ENCODE measurements around the gene ZNF774. TPM values are rescaled to one million over a fixed set of nuclear protein-coding genes. Genes with fewer than 3 reads are reported as not detected.

Gene ZNF774
- total RNA-seq (2022; extraction: Qiagen RNA extraction; ENCODE audit: low read depth): 0.68 to 1.8 TPM (median 1.3 TPM) in 5 replicates

GRCh38 chr15:90352107-90352893 is at the start of gene ZNF774:
ZNF774 (plus strand) TSS chr15:90352284; CDS start chr15:90354661, 2,377 bp downstream.

DNA sequence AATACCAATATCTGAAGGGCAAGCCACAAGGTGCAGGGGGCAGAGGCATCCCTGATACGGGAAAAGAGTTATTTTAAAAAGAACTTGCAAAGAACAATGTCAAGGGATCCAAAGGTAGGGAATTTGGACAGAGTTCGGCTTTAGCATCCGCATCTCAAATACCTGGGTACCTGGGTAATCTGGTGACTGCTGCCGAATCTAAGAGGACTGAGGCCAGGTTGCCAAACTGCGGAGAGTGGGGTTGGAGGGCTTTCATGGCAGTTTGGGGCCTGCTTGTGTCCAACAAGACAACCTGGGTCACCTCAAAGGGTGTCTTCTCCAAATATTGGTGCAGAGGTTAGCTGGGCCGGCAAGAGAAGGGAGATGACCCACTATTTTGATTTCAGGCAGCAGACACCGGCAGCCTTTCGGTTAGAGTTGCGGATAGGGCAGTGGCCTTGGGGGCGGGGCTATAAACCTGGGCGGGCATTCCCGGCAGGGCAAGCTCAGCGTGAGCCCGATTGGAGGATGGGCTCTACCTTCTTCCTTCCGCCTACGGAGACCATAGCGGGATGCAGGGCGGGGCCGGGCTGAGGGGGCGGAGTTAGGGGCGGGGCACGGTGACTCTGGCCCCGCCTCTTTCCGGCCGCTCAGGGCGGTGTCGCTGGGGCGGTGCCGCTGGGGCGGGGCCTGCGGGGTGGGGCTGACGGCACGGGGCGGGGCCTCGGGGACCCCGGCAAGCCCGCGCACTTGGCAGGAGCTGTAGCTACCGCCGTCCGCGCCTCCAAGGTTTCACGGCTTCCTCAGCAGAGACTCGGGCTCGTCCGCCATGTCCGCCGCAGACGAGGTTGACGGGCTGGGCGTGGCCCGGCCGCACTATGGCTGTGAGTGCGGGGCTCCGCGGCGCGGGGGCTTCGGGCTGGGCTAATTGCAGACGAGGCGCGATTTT is 35.7 kb downstream of the ZNF774 start, which contains the start of gene IQGAP1:
IQGAP1 (plus strand) TSS at position 709 of the 928 bp plus-strand sequence; CDS start at position 809, 100 bp downstream.

Other genes starting within 250 kb of the ZNF774 start
- 37.7 to 47.9 TPM (median 45.1 TPM) in 5 replicates for gene IDH2, start 249.8 kb upstream of the ZNF774 start, total RNA-seq (2022; extraction: Qiagen RNA extraction; ENCODE audit: low read depth)
- 122 to 178 TPM (median 156 TPM) in 5 replicates for gene SEMA4B, start 151.0 kb upstream of the ZNF774 start, total RNA-seq (2022; extraction: Qiagen RNA extraction; ENCODE audit: low read depth)
- gene CIB1, start 118.3 kb upstream of the ZNF774 start, total RNA-seq (2022; extraction: Qiagen RNA extraction; ENCODE audit: low read depth): 187 to 260 TPM (median 238 TPM) in 5 replicates
- 5.0 to 8.1 TPM (median 6.1 TPM) in 5 replicates for gene GDPGP1, start 118.1 kb upstream of the ZNF774 start, total RNA-seq (2022; extraction: Qiagen RNA extraction; ENCODE audit: low read depth)
- gene TTLL13, start 102.7 kb upstream of the ZNF774 start, total RNA-seq (2022; extraction: Qiagen RNA extraction; ENCODE audit: low read depth): 0.22 to 1.1 TPM (median 0.47 TPM) in 5 replicates
- gene NGRN, start 86.6 kb upstream of the ZNF774 start, total RNA-seq (2022; extraction: Qiagen RNA extraction; ENCODE audit: low read depth): 106 to 119 TPM (median 116 TPM) in 5 replicates
- gene IQGAP1, start 36.0 kb downstream of the ZNF774 start, total RNA-seq (2022; extraction: Qiagen RNA extraction; ENCODE audit: low read depth): 119 to 212 TPM (median 126 TPM) in 5 replicates
- gene CRTC3, start 177.6 kb downstream of the ZNF774 start, total RNA-seq (2022; extraction: Qiagen RNA extraction; ENCODE audit: low read depth): 19.6 to 26.3 TPM (median 24.7 TPM) in 5 replicates